GM19193 (cell line): ENCODE measurements around the gene ELMO1.

Experiments
- POLR2A ChIP-seq: IDR thresholded peaks from 4 replicates; pipeline ENCODE4 v1.6.1; 2011; ENCODE audit not compliant: insufficient read depth, insufficient read length; ENCODE audit errors: extremely low read depth

Gene ELMO1

DNA sequence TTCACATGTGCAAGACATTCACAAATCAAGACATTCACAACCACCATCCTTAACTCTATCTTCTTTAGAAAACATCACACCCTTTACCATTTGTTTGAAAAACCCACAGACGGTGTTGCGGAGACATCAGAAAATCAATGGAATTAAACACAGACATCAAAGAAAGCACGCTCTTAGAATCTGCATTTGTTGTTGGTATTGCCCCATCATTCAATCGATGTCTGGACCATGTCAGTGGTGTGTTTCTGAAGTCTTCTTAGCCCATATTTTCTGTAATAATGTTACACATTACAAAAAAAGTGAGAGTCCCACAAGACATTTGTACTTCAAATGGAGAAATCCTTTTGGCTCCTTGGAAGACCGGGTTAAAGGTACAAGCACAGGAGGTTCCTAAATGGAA, 550.5 kb downstream of the ELMO1 start:
- no peak for TF ChIP-seq POLR2A

DNA sequence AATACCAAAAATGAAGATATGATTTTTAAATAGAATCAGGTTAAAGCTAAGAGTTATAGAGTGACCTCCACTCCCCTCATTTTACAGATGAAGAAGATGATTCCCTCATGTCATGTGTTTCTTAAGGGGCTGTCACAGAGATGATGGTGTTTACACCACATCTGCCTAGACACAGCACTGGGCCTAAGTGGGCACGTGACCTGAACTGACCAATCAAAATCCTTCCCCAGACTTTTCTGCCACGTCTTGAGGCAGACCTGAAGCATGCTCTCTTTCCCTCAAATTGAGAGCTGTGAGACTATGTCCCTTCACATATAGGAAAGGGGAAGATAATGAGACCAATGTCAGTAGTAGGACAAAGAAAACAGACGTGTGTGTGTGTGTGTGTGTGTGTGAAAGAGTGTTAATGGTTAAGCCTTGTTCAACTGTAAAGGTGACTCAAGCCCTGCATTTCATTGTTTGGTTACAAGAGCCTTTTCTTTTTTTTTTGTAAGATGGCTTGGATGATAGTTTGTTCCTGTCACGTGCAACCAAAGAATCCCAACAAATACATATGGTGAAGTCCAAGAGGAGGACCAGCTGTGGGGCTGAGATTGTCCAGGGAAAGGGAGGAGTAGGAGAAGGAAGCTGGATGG, 551.6 kb downstream of the ELMO1 start:
- no peak for TF ChIP-seq POLR2A

DNA sequence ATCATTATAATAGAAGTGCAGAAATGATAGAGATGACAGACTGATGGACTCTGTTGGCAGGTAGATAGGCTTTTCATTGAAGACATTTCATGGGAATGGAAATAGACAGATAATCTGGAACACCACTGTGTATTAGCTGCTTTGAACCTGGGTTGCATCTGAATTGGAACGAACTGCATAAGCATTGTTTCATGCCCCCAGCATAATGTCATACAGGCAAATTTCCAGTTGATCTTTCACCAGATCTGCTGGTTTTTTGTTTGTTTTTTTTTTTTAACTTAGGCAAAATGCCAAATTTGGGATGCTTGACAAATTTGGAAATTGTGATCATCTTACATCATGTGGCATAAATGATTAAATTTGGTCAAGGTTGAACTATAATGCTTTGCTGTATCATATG, 552.2 kb downstream of the ELMO1 start:
- no peak for TF ChIP-seq POLR2A

DNA sequence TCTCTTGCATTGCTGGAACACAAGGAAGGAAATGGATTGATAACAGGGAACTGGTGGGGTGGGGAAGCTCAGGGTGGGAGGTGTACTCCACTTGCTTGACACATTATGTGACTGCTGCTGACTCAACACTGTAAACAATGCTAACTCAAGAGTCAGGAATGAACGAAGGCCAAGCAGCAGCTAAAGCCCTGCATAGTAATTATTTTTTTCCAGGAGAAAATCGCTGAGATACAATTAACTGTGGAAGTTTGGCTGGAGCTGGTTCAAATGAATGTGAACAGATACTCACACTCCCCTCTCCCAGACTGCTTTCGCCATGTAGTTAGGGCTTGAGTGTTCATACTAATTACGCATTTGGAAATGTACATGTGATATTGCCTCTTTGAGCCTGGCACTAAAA, 553.5 kb downstream of the ELMO1 start:
- no peak for TF ChIP-seq POLR2A

DNA sequence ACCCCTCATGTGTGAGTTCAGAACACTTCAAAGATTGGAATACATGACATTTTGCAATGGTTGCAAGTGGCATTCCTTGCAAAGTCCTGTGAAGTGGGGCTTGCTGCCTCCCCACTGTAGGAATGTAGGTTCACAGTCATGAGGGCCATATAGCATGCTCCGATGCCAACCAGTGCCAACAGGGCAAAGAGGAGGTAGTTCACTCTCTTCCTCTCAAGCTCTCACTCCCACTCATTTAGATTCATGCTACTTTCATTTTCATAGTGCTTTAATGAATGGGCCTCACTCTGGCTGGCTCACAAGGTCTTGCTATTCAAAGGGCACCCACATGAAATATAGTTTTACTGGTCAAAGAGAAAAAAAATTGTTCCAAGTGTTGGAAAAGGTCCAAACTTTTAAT, 554.5 kb downstream of the ELMO1 start:
- TF ChIP-seq POLR2A: no peak

DNA sequence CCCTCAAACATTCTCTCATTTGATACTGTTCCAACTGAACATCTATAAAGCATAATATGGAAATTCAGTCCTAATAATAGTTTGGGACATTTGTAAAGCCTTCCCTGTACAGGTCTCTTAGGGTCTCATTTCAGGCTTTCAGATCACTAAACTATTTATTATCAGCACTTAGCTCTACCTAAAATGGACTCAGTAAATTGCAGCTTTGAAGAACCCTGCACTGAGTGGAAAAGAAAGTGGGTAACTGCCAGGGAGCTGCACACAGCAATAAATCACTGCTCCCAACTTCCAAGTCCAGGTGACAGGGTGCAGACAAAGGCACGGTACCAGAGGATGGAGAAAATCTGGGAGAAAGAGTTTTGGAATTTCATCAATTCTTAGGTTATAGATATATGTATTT, 559.5 kb downstream of the ELMO1 start:
- TF ChIP-seq POLR2A: no peak

DNA sequence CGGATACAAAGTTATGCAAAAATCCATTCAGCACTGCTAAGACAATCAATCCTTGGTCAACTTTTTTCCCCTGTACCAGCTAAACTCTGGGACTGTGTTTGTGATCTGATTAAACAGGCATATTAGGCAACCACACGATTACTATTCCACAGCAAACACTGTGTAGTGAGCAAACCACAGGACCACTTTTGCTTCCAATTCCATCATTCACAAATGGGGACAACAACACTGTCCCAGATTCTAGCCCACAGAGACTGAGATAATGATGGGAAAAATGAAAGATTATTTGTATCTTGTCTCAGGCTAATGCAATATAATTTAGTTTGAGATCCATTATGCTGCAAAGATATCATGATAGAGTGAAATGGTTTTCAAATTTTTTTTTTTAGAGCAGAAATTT, 560.7 kb downstream of the ELMO1 start:
- no peak for TF ChIP-seq POLR2A

DNA sequence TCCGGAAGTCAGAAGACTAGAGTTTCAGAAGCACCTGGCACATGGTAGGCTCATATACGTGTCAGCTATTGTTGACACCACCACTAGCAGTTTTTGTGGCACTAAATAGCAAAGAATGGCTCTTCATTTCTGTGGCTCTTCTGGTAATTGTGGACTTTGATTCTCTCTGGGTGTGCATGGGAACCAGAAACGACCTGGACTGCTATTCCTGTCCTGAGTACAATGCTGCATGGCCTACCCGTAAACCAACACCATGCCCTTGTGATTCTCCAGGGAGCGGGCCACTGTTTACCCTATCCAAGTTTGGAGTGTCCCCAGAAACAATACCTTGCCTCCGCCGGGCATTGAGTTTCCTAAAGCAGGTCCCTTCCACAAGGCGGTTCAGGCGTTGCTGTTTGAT, 561.4 kb downstream of the ELMO1 start:
- no peak for TF ChIP-seq POLR2A

DNA sequence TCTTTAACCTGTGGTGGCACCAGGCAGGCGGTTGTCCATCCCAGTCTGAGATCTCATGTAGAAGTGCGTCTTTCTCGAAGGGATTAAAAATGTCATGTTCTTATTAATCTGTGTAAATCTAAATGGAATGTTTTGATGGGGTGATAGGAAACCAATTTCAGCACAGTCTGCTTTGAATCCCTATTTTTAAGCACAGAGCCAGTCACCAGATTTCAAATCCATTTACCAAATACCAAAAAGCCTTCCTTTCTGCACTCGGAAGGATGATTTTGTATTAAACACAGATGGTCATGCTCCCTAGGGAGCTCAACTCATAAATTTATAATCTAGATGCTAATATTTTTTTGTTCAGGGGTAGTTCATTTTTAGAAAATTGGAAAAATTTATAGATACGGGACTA, 563.8 kb downstream of the ELMO1 start:
- no peak for TF ChIP-seq POLR2A

DNA sequence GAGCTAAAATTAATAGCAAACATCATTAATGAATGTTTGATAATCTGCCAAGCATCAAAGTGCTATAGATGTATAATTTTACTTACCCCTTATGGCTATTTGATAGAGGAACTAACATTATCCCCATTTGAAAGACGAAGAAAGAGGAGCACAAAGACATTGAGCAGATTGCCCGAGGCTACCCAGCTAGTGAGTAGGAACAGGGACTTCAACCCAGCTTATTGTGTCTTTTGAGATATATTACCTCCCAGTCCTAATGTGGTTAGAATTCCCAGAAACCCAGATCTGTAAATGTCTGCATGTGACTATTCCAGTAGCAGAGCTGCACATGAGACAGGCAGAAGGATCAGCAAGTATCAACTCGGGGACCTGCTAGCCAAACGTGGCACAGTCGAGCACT, 564.3 kb downstream of the ELMO1 start:
- TF ChIP-seq POLR2A: no peak

DNA sequence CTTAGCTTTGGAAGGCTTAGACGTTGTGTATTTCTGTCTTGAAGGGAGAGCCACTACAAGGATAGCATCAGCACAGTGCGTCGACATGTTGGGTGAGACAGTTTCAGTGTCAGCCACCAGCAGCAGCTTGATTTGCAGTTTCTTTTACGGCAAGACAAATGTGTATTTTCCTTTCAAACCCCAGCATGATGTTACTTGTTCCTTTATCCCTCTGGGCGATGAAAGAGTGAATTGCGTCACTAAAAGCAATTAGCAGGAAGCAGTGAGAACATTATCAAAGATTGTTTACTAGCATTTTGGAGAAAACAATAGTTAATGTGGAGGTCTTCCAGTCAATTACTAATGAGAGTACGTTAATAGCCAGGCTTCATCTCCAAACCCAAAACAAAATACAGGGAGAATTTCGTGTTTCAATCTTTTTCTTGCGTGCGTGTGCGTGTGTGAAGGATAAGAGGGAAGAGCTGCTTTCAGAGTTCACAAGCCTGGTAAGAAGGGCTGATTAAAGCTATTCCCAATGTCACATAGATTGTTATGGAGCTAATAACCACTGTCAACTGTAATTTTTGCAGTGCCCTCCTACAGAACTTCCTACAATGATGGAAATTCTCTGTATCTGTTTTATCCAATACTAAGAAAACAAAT, 567.3 kb downstream of the ELMO1 start:
- no peak for TF ChIP-seq POLR2A

DNA sequence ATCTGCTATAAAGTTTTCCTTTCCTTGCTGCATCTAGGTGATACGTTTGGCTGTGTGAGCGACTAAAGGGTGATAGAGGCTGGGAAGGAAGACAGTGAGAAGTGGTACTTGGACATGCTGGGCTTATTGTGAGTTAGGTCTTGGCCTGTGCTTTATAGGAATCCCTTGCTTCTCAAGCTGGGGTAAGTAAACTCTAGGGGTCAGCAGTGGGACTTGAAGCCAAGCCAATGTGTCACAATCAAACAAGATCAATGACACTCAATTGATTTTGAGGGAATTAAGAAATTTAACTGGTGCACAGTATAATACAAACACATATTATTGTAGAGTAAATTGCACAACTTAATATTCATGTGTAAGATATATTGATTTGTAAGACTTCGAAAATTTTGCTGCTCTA, 568.6 kb downstream of the ELMO1 start:
- TF ChIP-seq POLR2A: no peak

DNA sequence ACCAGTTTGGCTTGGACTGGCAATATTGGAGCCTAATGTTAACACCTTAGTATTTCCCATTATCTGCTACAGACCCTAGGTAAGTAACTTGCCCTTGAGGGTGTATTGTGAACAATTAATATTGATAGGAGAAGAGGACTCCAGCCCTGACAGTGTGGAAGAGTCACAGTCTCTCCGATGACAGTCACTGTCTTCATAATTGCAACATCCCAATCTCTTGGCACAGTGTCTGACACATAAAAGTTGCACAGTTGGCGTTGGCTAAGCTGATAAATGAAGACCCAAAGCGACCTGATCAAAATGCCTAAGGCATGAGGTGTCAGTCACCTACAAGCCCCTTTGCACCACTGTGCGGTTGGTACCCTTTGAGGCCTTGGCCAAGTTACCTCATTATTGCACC, 569.6 kb downstream of the ELMO1 start:
- no peak for TF ChIP-seq POLR2A

DNA sequence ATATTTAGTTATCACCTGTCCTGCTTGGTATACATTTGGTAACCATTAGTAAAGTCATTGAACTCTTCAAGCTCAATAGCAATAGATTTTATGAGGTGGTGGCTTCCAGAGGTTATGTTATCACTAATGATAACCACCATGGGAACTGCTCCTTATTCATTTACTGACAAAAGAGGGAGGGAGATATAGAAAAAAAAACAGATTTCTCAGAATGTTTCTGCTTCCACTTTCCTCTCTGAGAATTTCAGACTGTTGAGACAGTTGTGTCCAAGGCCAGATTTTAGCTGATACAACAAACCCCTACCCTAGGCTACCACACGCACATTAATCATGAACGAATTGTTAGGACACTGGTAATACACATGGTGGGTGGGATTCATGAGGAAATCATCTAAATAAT, 570.4 kb downstream of the ELMO1 start:
- no peak for TF ChIP-seq POLR2A

DNA sequence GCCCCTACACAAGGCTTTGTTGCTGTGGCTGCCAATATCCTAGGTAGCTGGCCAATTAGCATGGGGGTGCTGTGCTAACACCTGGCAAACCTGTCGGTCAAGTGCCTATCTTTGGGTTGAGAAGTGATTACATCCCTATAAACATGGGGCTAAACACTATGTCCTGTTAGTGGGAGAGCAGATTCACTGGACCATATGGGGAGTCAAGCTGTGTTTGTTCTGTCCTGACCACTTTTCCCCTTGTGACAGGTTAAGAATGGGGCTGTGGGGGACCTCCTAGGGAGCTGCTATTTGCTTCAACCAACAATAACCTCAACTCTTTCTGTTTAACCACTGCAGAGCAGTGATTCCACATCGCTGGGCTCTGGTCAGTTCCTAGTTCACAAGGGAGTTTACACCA, 572.9 kb downstream of the ELMO1 start:
- no peak for TF ChIP-seq POLR2A

DNA sequence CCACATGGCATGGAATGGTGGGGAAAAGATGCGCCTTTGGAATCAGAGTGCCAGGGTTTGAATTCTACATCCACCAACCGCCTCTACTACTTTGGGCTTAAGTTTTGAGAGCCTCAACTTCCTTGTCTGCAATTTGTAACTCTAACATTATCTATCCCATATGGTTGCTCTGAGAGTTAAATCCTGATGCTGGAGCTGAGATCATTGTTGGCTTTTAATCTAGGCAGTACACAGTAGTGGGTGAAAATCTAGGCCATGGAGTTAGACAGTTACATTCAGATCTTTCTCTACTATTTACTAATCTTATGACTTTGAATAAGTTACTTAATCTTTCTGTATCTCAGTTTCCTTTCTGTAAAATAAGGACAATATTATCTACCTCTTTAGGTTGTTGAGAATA, 574.6 kb downstream of the ELMO1 start:
- TF ChIP-seq POLR2A: no peak

DNA sequence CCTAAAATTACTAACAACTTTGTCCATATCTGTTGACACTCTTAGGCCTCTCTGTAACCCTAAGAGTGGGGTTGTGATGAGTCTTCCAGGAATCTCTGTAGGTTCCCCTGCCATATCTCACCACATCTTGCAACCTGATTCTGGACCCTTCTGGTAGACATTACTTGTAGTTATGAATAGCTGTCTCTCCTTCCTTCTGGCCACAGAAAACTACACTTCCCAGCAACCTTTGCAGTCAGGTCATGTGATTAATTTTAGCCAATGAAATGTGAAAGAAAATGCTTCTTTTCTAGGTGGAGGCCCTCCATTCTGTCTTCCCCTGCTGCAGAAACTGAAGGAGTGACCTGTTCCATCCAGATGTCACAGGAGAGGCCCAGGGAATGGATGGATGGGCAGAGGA, 576.8 kb downstream of the ELMO1 start:
- TF ChIP-seq POLR2A: no peak
